Keratinocyte (primary cell): ENCODE data around the gene NUDT21.

ENCODE experiments used
- EZH2 ChIP-seq: IDR thresholded peaks from one replicate; pipeline ENCODE4 v1.6.1; 2012; ENCODE audit warnings: inconsistent platforms, mild to moderate bottlenecking, low read length, moderate library complexity
- TF ChIP-seq, protein P1 (sequence below), 3 experiments: IDR thresholded peaks in 1 of 3; conservative IDR thresholded peaks in 1 of 3; optimal IDR thresholded peaks in 1 of 3; 2 replicates in 2 of 3; 3 replicates in 1 of 3; pipeline versions ENCODE3 to v1.5.1; 2011; ENCODE audit warnings: low read length in 3 of 3, mild to moderate bottlenecking in 3 of 3, moderate library complexity in 2 of 3, control low read depth in 1 of 3, inconsistent platforms in 1 of 3; ENCODE audit not compliant: insufficient read depth in 2 of 3; ENCODE audit errors: extremely low read depth in 1 of 3

DNA sequence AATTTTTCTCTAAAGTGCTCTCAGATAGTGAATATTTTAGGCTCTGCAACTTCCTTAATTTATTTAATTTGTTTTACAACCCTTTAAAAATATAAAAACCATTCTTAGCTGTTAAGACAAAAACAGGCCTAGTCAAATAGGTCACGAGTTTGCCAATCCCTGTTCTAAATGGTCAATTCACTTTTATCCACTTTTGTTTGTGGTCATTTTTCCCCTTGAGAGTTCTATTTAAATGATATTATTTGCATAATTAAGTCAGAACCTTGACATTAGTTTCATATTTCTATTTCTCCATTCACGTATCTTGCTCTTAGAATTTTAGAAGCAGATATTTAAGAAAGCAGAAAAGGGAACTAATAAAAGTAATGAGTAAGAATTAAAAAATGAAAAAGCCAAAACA is 29.8 kb downstream of the NUDT21 start:
- TF ChIP-seq, protein P1, sequence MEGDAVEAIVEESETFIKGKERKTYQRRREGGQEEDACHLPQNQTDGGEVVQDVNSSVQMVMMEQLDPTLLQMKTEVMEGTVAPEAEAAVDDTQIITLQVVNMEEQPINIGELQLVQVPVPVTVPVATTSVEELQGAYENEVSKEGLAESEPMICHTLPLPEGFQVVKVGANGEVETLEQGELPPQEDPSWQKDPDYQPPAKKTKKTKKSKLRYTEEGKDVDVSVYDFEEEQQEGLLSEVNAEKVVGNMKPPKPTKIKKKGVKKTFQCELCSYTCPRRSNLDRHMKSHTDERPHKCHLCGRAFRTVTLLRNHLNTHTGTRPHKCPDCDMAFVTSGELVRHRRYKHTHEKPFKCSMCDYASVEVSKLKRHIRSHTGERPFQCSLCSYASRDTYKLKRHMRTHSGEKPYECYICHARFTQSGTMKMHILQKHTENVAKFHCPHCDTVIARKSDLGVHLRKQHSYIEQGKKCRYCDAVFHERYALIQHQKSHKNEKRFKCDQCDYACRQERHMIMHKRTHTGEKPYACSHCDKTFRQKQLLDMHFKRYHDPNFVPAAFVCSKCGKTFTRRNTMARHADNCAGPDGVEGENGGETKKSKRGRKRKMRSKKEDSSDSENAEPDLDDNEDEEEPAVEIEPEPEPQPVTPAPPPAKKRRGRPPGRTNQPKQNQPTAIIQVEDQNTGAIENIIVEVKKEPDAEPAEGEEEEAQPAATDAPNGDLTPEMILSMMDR (optimal IDR thresholded peaks at IDR 0.05 in 1 of 3, IDR thresholded peaks at IDR 0.05 in 1 of 3, conservative IDR thresholded peaks at IDR 0.05 in 1 of 3; ENCODE audit: extremely low read depth in 1 of 3, insufficient read depth in 2 of 3, low read length in 3 of 3) = no peak
- no peak for TF ChIP-seq EZH2
